ENCODE results near the gene DSCAM.

The DSCAM gene

DNA sequence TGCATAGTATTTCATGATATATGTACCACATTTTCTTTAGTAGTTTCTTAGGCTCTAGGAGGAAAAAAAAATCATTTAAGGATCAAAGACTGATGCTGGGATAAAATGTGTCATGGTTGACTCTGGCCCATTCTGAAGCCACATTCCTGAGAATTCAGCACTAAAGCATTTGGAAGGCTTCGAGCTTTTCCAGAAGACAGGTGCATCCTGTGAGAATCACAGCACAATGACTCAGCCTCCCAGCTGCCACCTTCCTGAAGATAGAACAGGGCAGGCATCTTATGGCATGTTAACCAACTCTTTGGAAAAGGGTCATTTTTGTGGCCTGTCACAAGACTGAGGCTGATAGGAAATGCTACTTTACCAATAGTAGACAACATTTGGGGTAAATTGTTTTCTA lies 619.9 kb downstream of the DSCAM start:
- TF ChIP-seq SIN3A (IDR thresholded peaks at IDR 0.05; ENCODE audit: borderline replicate concordance, insufficient read depth, low read length) = no peak
- TF ChIP-seq FOXP2 (optimal IDR thresholded peaks at IDR 0.05; ENCODE audit: borderline replicate concordance, extremely low read depth, extremely low read length, insufficient read depth) = no peak
- TF ChIP-seq, protein P1, sequence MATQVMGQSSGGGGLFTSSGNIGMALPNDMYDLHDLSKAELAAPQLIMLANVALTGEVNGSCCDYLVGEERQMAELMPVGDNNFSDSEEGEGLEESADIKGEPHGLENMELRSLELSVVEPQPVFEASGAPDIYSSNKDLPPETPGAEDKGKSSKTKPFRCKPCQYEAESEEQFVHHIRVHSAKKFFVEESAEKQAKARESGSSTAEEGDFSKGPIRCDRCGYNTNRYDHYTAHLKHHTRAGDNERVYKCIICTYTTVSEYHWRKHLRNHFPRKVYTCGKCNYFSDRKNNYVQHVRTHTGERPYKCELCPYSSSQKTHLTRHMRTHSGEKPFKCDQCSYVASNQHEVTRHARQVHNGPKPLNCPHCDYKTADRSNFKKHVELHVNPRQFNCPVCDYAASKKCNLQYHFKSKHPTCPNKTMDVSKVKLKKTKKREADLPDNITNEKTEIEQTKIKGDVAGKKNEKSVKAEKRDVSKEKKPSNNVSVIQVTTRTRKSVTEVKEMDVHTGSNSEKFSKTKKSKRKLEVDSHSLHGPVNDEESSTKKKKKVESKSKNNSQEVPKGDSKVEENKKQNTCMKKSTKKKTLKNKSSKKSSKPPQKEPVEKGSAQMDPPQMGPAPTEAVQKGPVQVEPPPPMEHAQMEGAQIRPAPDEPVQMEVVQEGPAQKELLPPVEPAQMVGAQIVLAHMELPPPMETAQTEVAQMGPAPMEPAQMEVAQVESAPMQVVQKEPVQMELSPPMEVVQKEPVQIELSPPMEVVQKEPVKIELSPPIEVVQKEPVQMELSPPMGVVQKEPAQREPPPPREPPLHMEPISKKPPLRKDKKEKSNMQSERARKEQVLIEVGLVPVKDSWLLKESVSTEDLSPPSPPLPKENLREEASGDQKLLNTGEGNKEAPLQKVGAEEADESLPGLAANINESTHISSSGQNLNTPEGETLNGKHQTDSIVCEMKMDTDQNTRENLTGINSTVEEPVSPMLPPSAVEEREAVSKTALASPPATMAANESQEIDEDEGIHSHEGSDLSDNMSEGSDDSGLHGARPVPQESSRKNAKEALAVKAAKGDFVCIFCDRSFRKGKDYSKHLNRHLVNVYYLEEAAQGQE (IDR thresholded peaks at IDR 0.05; ENCODE audit: insufficient read depth in 1 of 2, low read depth in 2 of 2, low read length in 2 of 2) = no peak
- TF ChIP-seq TAF1 (IDR thresholded peaks at IDR 0.05; ENCODE audit: borderline replicate concordance, insufficient read depth, low read length) = no peak
- no peak for TF ChIP-seq POLR2AphosphoS5 (IDR thresholded peaks at IDR 0.05; ENCODE audit: low read depth, low read length)

DNA sequence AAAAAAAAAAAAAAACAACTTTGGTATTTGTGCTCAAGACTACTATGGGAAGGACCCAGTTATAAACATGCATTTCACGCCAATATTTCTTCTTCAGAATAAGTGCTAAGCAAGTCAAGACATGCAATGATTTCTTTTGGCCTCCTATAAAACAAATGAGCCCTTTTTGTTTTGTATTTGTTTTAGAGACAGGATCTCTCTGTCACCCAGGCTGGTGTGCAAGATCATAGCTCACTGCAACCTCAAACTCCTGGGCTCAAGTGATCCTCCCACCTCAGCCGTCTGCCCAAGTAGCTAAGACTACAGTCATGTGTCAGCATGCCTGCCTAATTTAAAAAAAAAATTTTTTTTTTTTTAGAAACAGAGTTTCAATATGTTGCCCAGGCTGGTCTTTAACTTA lies 631.0 kb downstream of the DSCAM start:
- TF ChIP-seq FOXP2 (optimal IDR thresholded peaks at IDR 0.05; ENCODE audit: borderline replicate concordance, extremely low read depth, extremely low read length, insufficient read depth) (no peak), TAF1 (IDR thresholded peaks at IDR 0.05; ENCODE audit: borderline replicate concordance, insufficient read depth, low read length) (no peak), SIN3A (IDR thresholded peaks at IDR 0.05; ENCODE audit: borderline replicate concordance, insufficient read depth, low read length) (no peak), POLR2AphosphoS5 (IDR thresholded peaks at IDR 0.05; ENCODE audit: low read depth, low read length) (no peak)
- TF ChIP-seq, protein P1 (IDR thresholded peaks at IDR 0.05; ENCODE audit: insufficient read depth in 1 of 2, low read depth in 2 of 2, low read length in 2 of 2) = no peak

DNA sequence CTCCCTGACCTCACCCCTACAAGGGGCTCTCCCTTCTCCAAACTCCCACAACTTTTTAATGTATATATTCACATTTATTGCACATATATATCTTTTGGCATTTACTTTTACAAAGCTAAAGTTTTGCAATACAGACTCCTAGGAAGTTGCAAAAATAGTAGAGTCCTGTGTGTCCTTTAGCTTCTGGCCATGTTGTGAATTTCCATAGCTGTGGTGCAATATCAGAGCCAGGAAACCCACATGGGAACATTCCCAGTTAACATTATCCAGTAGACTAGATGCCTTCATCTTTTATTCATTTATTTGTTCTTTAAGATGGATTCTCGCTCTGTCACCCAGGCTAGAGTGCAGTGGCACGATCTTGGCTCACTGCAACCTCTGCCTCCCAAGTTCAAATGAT lies 636.7 kb downstream of the DSCAM start:
- TF ChIP-seq FOXP2 (optimal IDR thresholded peaks at IDR 0.05; ENCODE audit: borderline replicate concordance, extremely low read depth, extremely low read length, insufficient read depth) (no peak), TAF1 (IDR thresholded peaks at IDR 0.05; ENCODE audit: borderline replicate concordance, insufficient read depth, low read length) (no peak), POLR2AphosphoS5 (IDR thresholded peaks at IDR 0.05; ENCODE audit: low read depth, low read length) (no peak), SIN3A (IDR thresholded peaks at IDR 0.05; ENCODE audit: borderline replicate concordance, insufficient read depth, low read length) (no peak)
- TF ChIP-seq, protein P1 (IDR thresholded peaks at IDR 0.05; ENCODE audit: insufficient read depth in 1 of 2, low read depth in 2 of 2, low read length in 2 of 2) = no peak

DNA sequence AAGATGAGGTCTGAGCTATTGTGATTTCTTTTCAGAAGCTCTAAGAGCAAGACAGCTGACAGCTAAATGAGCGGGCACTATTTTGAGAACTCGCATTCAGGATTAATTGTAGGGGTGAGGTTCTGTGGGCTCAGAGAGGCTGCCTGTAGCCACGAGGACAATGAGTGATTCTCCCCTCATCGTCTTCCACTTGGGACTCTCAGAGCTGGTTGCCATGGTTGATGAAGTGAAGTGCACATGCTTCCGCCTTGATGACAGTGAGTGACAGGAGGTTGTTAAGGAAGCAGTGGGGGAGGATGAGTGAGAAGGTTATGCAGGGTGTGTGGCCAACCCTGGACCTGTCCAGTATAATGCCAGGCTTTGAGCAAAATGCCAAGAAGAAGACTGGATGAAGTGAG lies 638.0 kb downstream of the DSCAM start:
- no peak for TF ChIP-seq POLR2AphosphoS5 (IDR thresholded peaks at IDR 0.05; ENCODE audit: low read depth, low read length)
- TF ChIP-seq FOXP2 (optimal IDR thresholded peaks at IDR 0.05; ENCODE audit: borderline replicate concordance, extremely low read depth, extremely low read length, insufficient read depth) = no peak
- TF ChIP-seq, protein P1 (IDR thresholded peaks at IDR 0.05; ENCODE audit: insufficient read depth in 1 of 2, low read depth in 2 of 2, low read length in 2 of 2) = no peak
- TF ChIP-seq TAF1 (IDR thresholded peaks at IDR 0.05; ENCODE audit: borderline replicate concordance, insufficient read depth, low read length) = no peak
- TF ChIP-seq SIN3A (IDR thresholded peaks at IDR 0.05; ENCODE audit: borderline replicate concordance, insufficient read depth, low read length) = no peak

Data from PFSK-1 (cell line).